ENCODE measurements around the gene DBH.
A peak's percentile ranks its signal among the peaks of the same experiment; 100 is the strongest.

GRCh38 chr9:133658442-133659431, 22.6 kb downstream of the DBH start:
- TF ChIP-seq CTCF (optimal IDR thresholded peaks at IDR 0.05 in 1 of 3, IDR thresholded peaks at IDR 0.05 in 1 of 3, conservative IDR thresholded peaks at IDR 0.05 in 1 of 3; ENCODE audit: extremely low read depth in 1 of 3, insufficient read depth in 2 of 3, low read length in 3 of 3) = no peak
- TF ChIP-seq EZH2 (IDR thresholded peaks at IDR 0.05; ENCODE audit: low read length) = peak; percentile 68

Measured in keratinocyte (primary cell).